HG02943 (cell line): ENCODE data around the gene STT3A.

ENCODE experiments used
- ATAC-seq: cut with Tn5 transposase; IDR thresholded peaks from one replicate; pipeline ENCODE4 v1.9.1; 2021; ENCODE audit warnings: mild to moderate bottlenecking, low read depth, moderate library complexity; ENCODE audit not compliant: unreplicated experiment

The STT3A gene

GRCh38 chr11:125649465-125650166 lies 57.0 kb downstream of the STT3A start:
- ATAC-seq = no peak

GRCh38 chr11:125662689-125663088 lies 70.0 kb downstream of the STT3A start:
- ATAC-seq = no peak

- no peak for ATAC-seq
These were observed 71.3 kb downstream of the STT3A start for GRCh38 chr11:125663910-125664309.

GRCh38 chr11:125667151-125667550 lies 74.5 kb downstream of the STT3A start:
- no peak for ATAC-seq

- ATAC-seq = no peak
These were observed 77.5 kb downstream of the STT3A start for GRCh38 chr11:125670172-125670571.

GRCh38 chr11:125671561-125671960 lies 78.9 kb downstream of the STT3A start:
- ATAC-seq = no peak
